Measurements from ENCODE around the gene ZNF219. TPM values are rescaled to one million over a fixed set of nuclear protein-coding genes. Genes with fewer than 3 reads are reported as not detected.

Gene ZNF219
- total and polyA plus RNA-seq, 2 donors, result 9.8 to 67.1 TPM

GRCh38 chr14:21106498-21107282, 8.2 kb upstream of the ZNF219 start:
- WGBS, result 18% methylated on average over 11 of the region's 11 CpGs
- H3K4me3 ChIP-seq (ENCODE audit: low read depth, low read length), result no peak overlapping the region
- no peak for DNase-seq (ENCODE audit: extremely low spot score)
- no peak overlapping the region for H3K27ac ChIP-seq (ENCODE audit: low read depth)
- H3K4me1 ChIP-seq (ENCODE audit: insufficient read depth), result no peaks in the 10 kb centered on the region
- H3K36me3 ChIP-seq (ENCODE audit: insufficient read depth), result no peaks in the 10 kb centered on the region

GRCh38 chr14:21106176-21106497, 7.7 kb upstream of the ZNF219 start:
- Histone ChIP-seq H3K4me1 (ENCODE audit: insufficient read depth) (no peaks in the 10 kb centered on the region), H3K4me3 (ENCODE audit: low read depth, low read length) (no peak overlapping the region), H3K27ac (ENCODE audit: low read depth) (no peak overlapping the region), H3K36me3 (ENCODE audit: insufficient read depth) (no peaks in the 10 kb centered on the region)
- WGBS, result 65% methylated on average over 4 of the region's 4 CpGs
- DNase-seq (ENCODE audit: extremely low spot score), result no peak

- DNase-seq (ENCODE audit: extremely low spot score), result no peak
- 84% methylated on average over 8 of the region's 8 CpGs for WGBS
- no peak overlapping the region for H3K27ac ChIP-seq (ENCODE audit: low read depth)
- H3K4me1 ChIP-seq (ENCODE audit: insufficient read depth), result no peaks in the 10 kb centered on the region
- H3K36me3 ChIP-seq (ENCODE audit: insufficient read depth), result no peaks in the 10 kb centered on the region
- no peak overlapping the region for H3K4me3 ChIP-seq (ENCODE audit: low read depth, low read length)
Measured at GRCh38 chr14:21105095-21105494, 6.6 kb upstream of the ZNF219 start.

- no peaks in the 10 kb centered on the region for H3K36me3 ChIP-seq (ENCODE audit: insufficient read depth)
- no peak for DNase-seq (ENCODE audit: extremely low spot score)
- no peaks in the 10 kb centered on the region for H3K4me1 ChIP-seq (ENCODE audit: insufficient read depth)
- peak overlapping the region; percentile 89 for H3K27ac ChIP-seq (ENCODE audit: low read depth)
- 7% methylated on average over 8 of the region's 8 CpGs for WGBS
- H3K4me3 ChIP-seq (ENCODE audit: low read depth, low read length), result peak overlapping the region; percentile 46
Measured at GRCh38 chr14:21104448-21105060, 6.1 kb upstream of the ZNF219 start.

- WGBS, result under 1% methylated on average over 62 of the region's 62 CpGs
- peak; percentile 95 for DNase-seq (ENCODE audit: extremely low spot score)
- Histone ChIP-seq H3K36me3 (ENCODE audit: insufficient read depth) (no peaks in the 10 kb centered on the region), H3K4me3 (ENCODE audit: low read depth, low read length) (peak overlapping the region; percentile 46), H3K27ac (ENCODE audit: low read depth) (peak overlapping the region; percentile 99), H3K4me1 (ENCODE audit: insufficient read depth) (no peaks in the 10 kb centered on the region)
Measured at GRCh38 chr14:21103710-21104447, 5.4 kb upstream of the ZNF219 start.

- DNase-seq (ENCODE audit: extremely low spot score), result no peak
- no peak overlapping the region for H3K27ac ChIP-seq (ENCODE audit: low read depth)
- no peaks in the 10 kb centered on the region for H3K4me1 ChIP-seq (ENCODE audit: insufficient read depth)
- no peaks in the 10 kb centered on the region for H3K36me3 ChIP-seq (ENCODE audit: insufficient read depth)
- WGBS, result under 1% methylated on average over 9 of the region's 9 CpGs
- H3K4me3 ChIP-seq (ENCODE audit: low read depth, low read length), result no peak overlapping the region
Measured at GRCh38 chr14:21103411-21103709, 4.9 kb upstream of the ZNF219 start.

- 20% methylated on average over 9 of the region's 9 CpGs for WGBS
Measured at GRCh38 chr14:21102521-21103410, 4.3 kb upstream of the ZNF219 start.

GRCh38 chr14:21101802-21102413, 3.5 kb upstream of the ZNF219 start:
- H3K4me1 ChIP-seq (ENCODE audit: insufficient read depth), result peaks cover 2% of the 10 kb centered on the region
- H3K36me3 ChIP-seq (ENCODE audit: insufficient read depth), result no peaks in the 10 kb centered on the region
- WGBS, result 88% methylated on average over 8 of the region's 8 CpGs
- no peak overlapping the region for H3K27ac ChIP-seq (ENCODE audit: low read depth)
- H3K4me3 ChIP-seq (ENCODE audit: low read depth, low read length), result no peak overlapping the region
- no peak for DNase-seq (ENCODE audit: extremely low spot score)

More at GRCh38 chr14:21102521-21103410, 4.3 kb upstream of the ZNF219 start:
- H3K4me1 ChIP-seq (ENCODE audit: insufficient read depth), result no peaks in the 10 kb centered on the region
- H3K36me3 ChIP-seq (ENCODE audit: insufficient read depth), result no peaks in the 10 kb centered on the region
- DNase-seq (ENCODE audit: extremely low spot score), result no peak
- no peak overlapping the region for H3K27ac ChIP-seq (ENCODE audit: low read depth)
- no peak overlapping the region for H3K4me3 ChIP-seq (ENCODE audit: low read depth, low read length)

- H3K27ac ChIP-seq (ENCODE audit: low read depth), result no peak within 1 kb of the TSS
- WGBS, result 86% methylated on average over 5 of the region's 5 CpGs
- H3K4me1 ChIP-seq (ENCODE audit: insufficient read depth), result peaks cover 3% of the 10 kb centered on the region
- no peak within 1 kb of the TSS for H3K4me3 ChIP-seq (ENCODE audit: low read depth, low read length)
- no peak for DNase-seq (ENCODE audit: extremely low spot score)
- no peaks in the 10 kb centered on the region for H3K36me3 ChIP-seq (ENCODE audit: insufficient read depth)
Measured at GRCh38 chr14:21100931-21101330, 2.5 kb upstream of the ZNF219 start, which contains the start of gene TMEM253. TMEM253 (plus strand) TSS chr14:21101066; CDS start chr14:21101344, 278 bp downstream.

- H3K4me3 ChIP-seq (ENCODE audit: low read depth, low read length), result no peak overlapping the region
- no peak overlapping the region for H3K27ac ChIP-seq (ENCODE audit: low read depth)
- H3K4me1 ChIP-seq (ENCODE audit: insufficient read depth), result peaks cover 3% of the 10 kb centered on the region
- no peaks in the 10 kb centered on the region for H3K36me3 ChIP-seq (ENCODE audit: insufficient read depth)
- 54% methylated on average over 5 of the region's 5 CpGs for WGBS
- DNase-seq (ENCODE audit: extremely low spot score), result no peak
Measured at GRCh38 chr14:21099596-21099985, 1.1 kb upstream of the ZNF219 start.

- H3K4me1 ChIP-seq (ENCODE audit: insufficient read depth), result peaks cover 3% of the 10 kb centered on the region
- H3K4me3 ChIP-seq (ENCODE audit: low read depth, low read length), result peak overlapping the region; percentile 81
- 5% methylated on average over 16 of the region's 16 CpGs for WGBS
- H3K27ac ChIP-seq (ENCODE audit: low read depth), result peak overlapping the region; percentile 93
- DNase-seq (ENCODE audit: extremely low spot score), result no peak
- H3K36me3 ChIP-seq (ENCODE audit: insufficient read depth), result no peaks in the 10 kb centered on the region
Measured at GRCh38 chr14:21098892-21099595, 589 bp upstream of the ZNF219 start.

GRCh38 chr14:21097636-21098075, 799 bp downstream of the ZNF219 start:
- peak overlapping the region; percentile 78 for H3K27ac ChIP-seq (ENCODE audit: low read depth)
- WGBS, result 4% methylated on average over 19 of the region's 19 CpGs
- no peaks in the 10 kb centered on the region for H3K36me3 ChIP-seq (ENCODE audit: insufficient read depth)
- peak overlapping the region; percentile 81 for H3K4me3 ChIP-seq (ENCODE audit: low read depth, low read length)
- DNase-seq (ENCODE audit: extremely low spot score), result no peak
- peaks cover 3% of the 10 kb centered on the region for H3K4me1 ChIP-seq (ENCODE audit: insufficient read depth)

All from urinary bladder (tissue), 4 donors.